IMR-90 (cell line): Measurements from ENCODE around the gene ZKSCAN7.

Source experiments
- BHLHE40 ChIP-seq: fragments of 150-350 bp; IDR thresholded peaks from 2 replicates; pipeline ENCODE4 v1.6.1; 2016; ENCODE audit warnings: mild to moderate bottlenecking, low read depth, low read length
- CEBPB ChIP-seq: IDR thresholded peaks from 2 replicates; pipeline ENCODE4 v1.6.1; 2012; ENCODE audit warnings: low read depth, low read length, improper control_type of control experiment
- CTCF ChIP-seq: conservative IDR thresholded peaks from 2 replicates; pipeline ENCODE4 v1.5.1; 2012; ENCODE audit warnings: mild to moderate bottlenecking, low read depth, low read length, improper control_type of control experiment
- ELK1 ChIP-seq: fragments of 150-350 bp; IDR thresholded peaks from 2 replicates; pipeline ENCODE4 v1.6.1; 2016; ENCODE audit warnings: low read depth, mild to moderate bottlenecking, low read length, moderate library complexity, borderline replicate concordance
- MAFK ChIP-seq: IDR thresholded peaks from 2 replicates; pipeline ENCODE4 v1.6.1; 2012; ENCODE audit warnings: low read depth, low read length, improper control_type of control experiment
- MXI1 ChIP-seq: IDR thresholded peaks from 2 replicates; pipeline ENCODE4 v1.6.1; 2012; ENCODE audit warnings: low read depth, mild to moderate bottlenecking, low read length, moderate library complexity, borderline replicate concordance
- POLR2A ChIP-seq: IDR thresholded peaks from 2 replicates; pipeline ENCODE4 v1.6.1; 2012; ENCODE audit warnings: mild to moderate bottlenecking, low read depth, low read length
- RAD21 ChIP-seq: IDR thresholded peaks from 2 replicates; pipeline ENCODE4 v1.6.1; 2012; ENCODE audit warnings: low read length, improper control_type of control experiment
- RFX5 ChIP-seq: IDR thresholded peaks from 2 replicates; pipeline ENCODE4 v1.8.0; 2012; ENCODE audit warnings: low read depth, mild to moderate bottlenecking, low read length, moderate library complexity
- SMC3 ChIP-seq: fragments of 150-350 bp; IDR thresholded peaks from 2 replicates; pipeline ENCODE4 v1.6.1; 2016; ENCODE audit warnings: low read depth, mild to moderate bottlenecking, antibody characterized with exemption, low read length, moderate library complexity
- USF2 ChIP-seq: fragments of 150-350 bp; IDR thresholded peaks from 2 replicates; pipeline ENCODE4 v1.6.1; 2017; ENCODE audit warnings: mild to moderate bottlenecking, antibody characterized with exemption, low read length, low read depth

- TF ChIP-seq POLR2A (no peak), CTCF (no peak), SMC3 (no peak), RAD21 (no peak), BHLHE40 (no peak), ELK1 (no peak), MAFK (no peak), USF2 (no peak), MXI1 (no peak), CEBPB (no peak), RFX5 (no peak)
Observed at GRCh38 chr3:44506961-44507360, 48.0 kb upstream of the ZKSCAN7 start.
